Karpas-422 (cell line): ENCODE data around the gene PRKCE. TPM values are rescaled to one million over a fixed set of nuclear protein-coding genes. Genes with fewer than 3 reads are reported as not detected.

ENCODE experiments used
- DNase-seq: peaks from one replicate; pipeline ENCODE4 v3.0.0-alpha.2; 2015
- H2AFZ ChIP-seq: fragments of 200-600 bp; sonication (generic); 2 replicates; pipeline ENCODE4 v1.6.1; 2014; ENCODE audit warnings: antibody characterized with exemption, low read length, mixed read lengths
- H3K27ac ChIP-seq: fragments of 200-600 bp; sonication (generic); 2 replicates; pipeline ENCODE4 v1.5.1; 2014; ENCODE audit warnings: mild to moderate bottlenecking, low read length, moderate library complexity
- H3K27me3 ChIP-seq: fragments of 200-600 bp; sonication (generic); 2 replicates; pipeline ENCODE4 v1.6.1; 2014; ENCODE audit warnings: low read length, mixed read lengths
- H3K36me3 ChIP-seq: fragments of 200-600 bp; sonication (generic); 2 replicates; pipeline ENCODE4 v1.6.1; 2014; ENCODE audit warnings: low read length, mixed read lengths; ENCODE audit not compliant: insufficient read depth
- H3K4me1 ChIP-seq: fragments of 200-600 bp; sonication (generic); 2 replicates; pipeline ENCODE4 v1.6.1; 2014; ENCODE audit warnings: mild to moderate bottlenecking, low read length, mixed read lengths
- H3K4me2 ChIP-seq: fragments of 200-600 bp; sonication (generic); 2 replicates; pipeline ENCODE4 v1.6.1; 2014; ENCODE audit warnings: low read length, low read depth, mild to moderate bottlenecking; ENCODE audit not compliant: poor library complexity, severe bottlenecking
- H3K4me3 ChIP-seq: fragments of 200-600 bp; sonication (generic); 2 replicates; pipeline ENCODE4 v1.5.1; 2014; ENCODE audit warnings: mild to moderate bottlenecking, antibody characterized with exemption, low read length, mixed read lengths
- H3K79me2 ChIP-seq: fragments of 200-600 bp; sonication (generic); 2 replicates; pipeline ENCODE4 v1.6.1; 2014; ENCODE audit warnings: mild to moderate bottlenecking, low read length, mixed read lengths
- H3K9ac ChIP-seq: fragments of 200-600 bp; sonication (generic); 2 replicates; pipeline ENCODE4 v1.6.0; 2014; ENCODE audit warnings: low read length
- H3K9me2 ChIP-seq: fragments of 200-600 bp; sonication (generic), shearing (Covaris generic); replicated peaks from 2 replicates; pipeline ENCODE4 v1.6.0; 2014; ENCODE audit warnings: mild to moderate bottlenecking, low read length, moderate library complexity; ENCODE audit not compliant: insufficient read depth
- H3K9me3 ChIP-seq: fragments of 300-700, 200-600 bp; sonication (generic); 2 replicates; pipeline ENCODE4 v1.6.1; 2014; ENCODE audit warnings: low read length, mixed read lengths
- H4K20me1 ChIP-seq: fragments of 200-600 bp; sonication (generic); 2 replicates; pipeline ENCODE4 v1.6.1; 2014; ENCODE audit warnings: mild to moderate bottlenecking, antibody characterized with exemption, low read length, low read depth; ENCODE audit not compliant: insufficient read depth
- total RNA-seq: library from RNA; depleted of rRNA; stranded (reverse); fragments of >200 nt; shearing (Covaris generic); gene quantifications from 2 replicates; pipeline ENCODE4 v1.2.3, GENCODE V29; 2014; ENCODE audit warnings: low replicate concordance

PRKCE gene
- total RNA-seq, 1 experiment from 2014 or later: 61.8 TPM

GRCh38 chr2:45904946-45905631 lies 253.6 kb downstream of the PRKCE start:
- Histone ChIP-seq H3K9ac (no peak overlapping the region), H3K4me3 (no peak overlapping the region), H3K79me2 (peaks cover 100% of the 10 kb centered on the region), H3K27ac (peak overlapping the region; percentile 29), H2AFZ (no peak overlapping the region), H4K20me1 (no peaks in the 10 kb centered on the region), H3K4me1 (peaks cover 66% of the 10 kb centered on the region), H3K9me2 (no peaks in the 10 kb centered on the region), H3K36me3 (0 out of 2 replicates have a peak, but pooled peaks cover 5% of the 10 kb centered on the region), H3K4me2 (no peak overlapping the region), H3K27me3 (no peaks in the 10 kb centered on the region), H3K9me3 (no peaks in the 10 kb centered on the region)
- no peak for DNase-seq

DNA sequence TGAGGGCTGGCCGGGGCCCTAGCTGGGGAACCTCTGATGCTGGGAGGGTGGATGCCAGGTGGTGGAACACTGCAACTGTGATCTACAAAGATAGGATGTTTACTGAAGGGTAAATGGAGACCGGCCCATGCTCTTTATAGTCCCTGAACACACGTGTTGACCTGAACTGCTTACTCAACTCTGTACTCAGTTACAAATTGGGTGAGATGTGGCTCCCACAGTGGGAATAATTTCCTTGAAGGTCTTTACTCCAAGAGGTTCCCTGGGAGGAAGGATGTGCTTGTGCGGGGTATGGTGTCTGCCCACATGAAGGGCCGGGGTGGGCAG lies 254.1 kb downstream of the PRKCE start:
- Histone ChIP-seq H4K20me1 (no peaks in the 10 kb centered on the region), H3K9ac (no peak overlapping the region), H3K4me3 (no peak overlapping the region), H3K27ac (peak overlapping the region; percentile 29), H3K9me3 (no peaks in the 10 kb centered on the region), H3K36me3 (0 out of 2 replicates have a peak, but pooled peaks cover 3% of the 10 kb centered on the region), H3K79me2 (peaks cover 100% of the 10 kb centered on the region), H3K27me3 (no peaks in the 10 kb centered on the region), H3K9me2 (no peaks in the 10 kb centered on the region), H3K4me1 (peaks cover 71% of the 10 kb centered on the region), H2AFZ (no peak overlapping the region), H3K4me2 (no peak overlapping the region)
- DNase-seq: no peak

DNA sequence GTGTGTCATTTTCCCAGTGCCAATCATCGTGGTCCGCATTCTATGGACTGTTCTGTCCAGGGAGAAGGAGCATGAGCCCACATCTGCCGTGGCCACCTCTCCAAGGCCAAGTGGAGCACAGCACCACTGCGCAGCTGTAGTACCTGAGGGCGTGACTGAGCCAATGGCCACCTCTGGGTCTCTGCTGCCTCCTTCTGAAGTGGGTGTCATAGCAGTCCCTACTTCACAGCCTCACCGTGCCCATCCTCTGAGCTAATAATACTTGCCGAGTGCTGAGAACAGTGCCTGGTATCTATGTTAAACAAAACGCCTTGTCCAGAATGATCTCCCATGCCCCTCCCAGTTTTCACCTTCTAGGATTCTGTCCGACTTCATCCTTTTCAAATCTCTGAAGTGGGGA lies 256.1 kb downstream of the PRKCE start:
- no peaks in the 10 kb centered on the region for H3K27me3 ChIP-seq
- H3K27ac ChIP-seq: no peak overlapping the region
- DNase-seq: no peak
- no peak overlapping the region for H3K4me3 ChIP-seq
- H4K20me1 ChIP-seq: no peaks in the 10 kb centered on the region
- H3K9me2 ChIP-seq: no peaks in the 10 kb centered on the region
- H3K36me3 ChIP-seq: no peaks in the 10 kb centered on the region
- H2AFZ ChIP-seq: no peak overlapping the region
- no peak overlapping the region for H3K9ac ChIP-seq
- no peak overlapping the region for H3K4me2 ChIP-seq
- H3K79me2 ChIP-seq: peaks cover 100% of the 10 kb centered on the region
- peaks cover 68% of the 10 kb centered on the region for H3K4me1 ChIP-seq
- H3K9me3 ChIP-seq: no peaks in the 10 kb centered on the region

DNA sequence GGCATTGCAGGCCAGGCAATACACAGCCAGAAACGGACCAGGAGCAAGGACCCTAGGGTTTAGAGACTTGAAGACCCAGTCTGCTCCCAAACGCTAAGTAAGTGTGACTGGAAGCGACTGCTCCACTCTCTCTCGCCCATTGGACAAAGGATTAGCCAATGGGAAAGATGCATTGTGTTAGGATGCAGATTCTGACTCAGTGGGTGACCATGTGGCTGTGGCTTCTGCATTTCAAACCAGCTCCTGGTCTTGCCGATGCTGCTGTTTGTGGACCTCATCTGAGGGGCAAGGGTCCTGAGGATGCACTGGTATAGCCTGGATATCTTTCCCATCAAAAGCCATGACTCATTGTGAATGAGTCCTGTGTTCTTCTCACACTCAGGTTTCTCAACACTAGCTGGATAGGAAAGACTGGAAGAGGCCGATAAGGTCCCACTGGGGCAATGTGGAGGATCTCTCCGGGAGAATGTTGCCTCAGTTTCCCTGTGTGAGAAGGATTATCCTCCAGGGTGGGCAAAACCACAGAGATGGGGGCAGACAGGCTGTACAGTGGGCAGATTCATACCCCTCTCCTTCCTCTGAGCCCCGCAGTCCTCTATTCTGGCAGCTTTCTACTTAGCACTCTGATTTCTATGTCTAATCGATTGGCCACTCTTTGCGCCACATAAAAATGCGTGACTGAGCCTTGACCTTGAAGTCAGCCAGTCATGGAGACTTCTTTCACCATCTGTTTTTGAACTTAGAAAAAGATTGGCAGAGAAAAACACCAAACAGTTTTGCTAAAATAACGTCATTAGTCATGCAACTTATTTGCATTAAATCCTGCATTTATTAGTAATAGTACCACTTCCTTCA lies 257.1 kb downstream of the PRKCE start:
- Histone ChIP-seq H3K9ac (no peak overlapping the region), H3K27me3 (no peaks in the 10 kb centered on the region), H3K4me2 (peak overlapping the region; percentile 59), H3K4me1 (peaks cover 65% of the 10 kb centered on the region), H3K27ac (peak overlapping the region; percentile 74), H3K9me3 (no peaks in the 10 kb centered on the region), H2AFZ (no peak overlapping the region), H3K9me2 (no peaks in the 10 kb centered on the region), H3K36me3 (no peaks in the 10 kb centered on the region), H3K79me2 (peaks cover 100% of the 10 kb centered on the region), H4K20me1 (no peaks in the 10 kb centered on the region), H3K4me3 (peak overlapping the region; percentile 29; the same call in 1 of the 2 replicates)
- DNase-seq: no peak

DNA sequence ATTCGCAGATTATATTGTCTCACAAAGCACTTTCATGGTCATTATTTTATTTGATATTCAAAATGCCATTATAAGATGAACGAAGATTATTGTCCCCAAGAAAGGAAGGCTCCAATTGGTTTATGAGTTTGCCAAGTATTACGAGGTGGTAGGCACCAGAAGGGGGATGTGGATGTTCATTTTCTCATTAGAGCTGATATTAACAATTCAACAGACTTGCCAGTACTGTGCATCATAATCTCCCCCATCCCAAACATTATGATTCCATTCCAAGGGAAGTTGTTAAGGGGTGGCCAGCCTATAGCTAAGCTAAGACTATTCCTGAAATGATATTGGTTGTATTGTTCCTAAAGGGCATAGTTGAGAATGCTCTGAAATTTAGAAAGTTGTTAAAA lies 257.7 kb downstream of the PRKCE start:
- Histone ChIP-seq H2AFZ (no peak overlapping the region), H3K79me2 (peaks cover 100% of the 10 kb centered on the region), H3K36me3 (no peaks in the 10 kb centered on the region), H3K9me3 (no peaks in the 10 kb centered on the region), H3K4me1 (peaks cover 71% of the 10 kb centered on the region), H3K27ac (peak overlapping the region; percentile 74), H3K4me2 (peak overlapping the region; percentile 59), H3K4me3 (peak overlapping the region; percentile 29), H3K9me2 (no peaks in the 10 kb centered on the region), H3K27me3 (no peaks in the 10 kb centered on the region), H3K9ac (peak overlapping the region; percentile 34; the same call in 1 of the 2 replicates), H4K20me1 (no peaks in the 10 kb centered on the region)
- no peak for DNase-seq

- no peaks in the 10 kb centered on the region for H3K27me3 ChIP-seq
- H3K79me2 ChIP-seq: peaks cover 100% of the 10 kb centered on the region
- H4K20me1 ChIP-seq: no peaks in the 10 kb centered on the region
- peak overlapping the region; percentile 74 for H3K27ac ChIP-seq
- H3K9me2 ChIP-seq: no peaks in the 10 kb centered on the region
- H3K4me1 ChIP-seq: peaks cover 75% of the 10 kb centered on the region
- no peaks in the 10 kb centered on the region for H3K9me3 ChIP-seq
- H2AFZ ChIP-seq: no peak overlapping the region
- H3K9ac ChIP-seq: peak overlapping the region; percentile 34; the same call in 1 of the 2 replicates
- H3K36me3 ChIP-seq: no peaks in the 10 kb centered on the region
- DNase-seq: peak; percentile 88
- H3K4me3 ChIP-seq: peak overlapping the region; percentile 29
- peak overlapping the region; percentile 59 for H3K4me2 ChIP-seq
Measured at GRCh38 chr2:45909677-45910191, 258.3 kb downstream of the PRKCE start.

GRCh38 chr2:45910473-45911060 lies 259.1 kb downstream of the PRKCE start:
- Histone ChIP-seq H3K4me1 (peaks cover 75% of the 10 kb centered on the region), H3K4me3 (no peak overlapping the region), H3K27me3 (no peaks in the 10 kb centered on the region), H2AFZ (no peak overlapping the region), H3K36me3 (peaks cover 4% of the 10 kb centered on the region), H3K9me2 (no peaks in the 10 kb centered on the region), H4K20me1 (no peaks in the 10 kb centered on the region), H3K4me2 (peak overlapping the region; percentile 59), H3K9ac (no peak overlapping the region), H3K79me2 (peaks cover 100% of the 10 kb centered on the region), H3K9me3 (no peaks in the 10 kb centered on the region), H3K27ac (peak overlapping the region; percentile 74)
- DNase-seq: no peak

- Histone ChIP-seq H3K4me2 (no peak overlapping the region), H3K4me1 (peaks cover 70% of the 10 kb centered on the region), H4K20me1 (no peaks in the 10 kb centered on the region), H2AFZ (no peak overlapping the region), H3K4me3 (no peak overlapping the region), H3K79me2 (peaks cover 100% of the 10 kb centered on the region), H3K9ac (no peak overlapping the region), H3K27me3 (no peaks in the 10 kb centered on the region), H3K27ac (no peak overlapping the region), H3K9me3 (no peaks in the 10 kb centered on the region), H3K36me3 (peaks cover 9% of the 10 kb centered on the region), H3K9me2 (no peaks in the 10 kb centered on the region)
- no peak for DNase-seq
Measured at GRCh38 chr2:45911538-45911937, 260.1 kb downstream of the PRKCE start.
